Kidney tubule cell (primary cell): ENCODE results near the gene MSL3B.
"Not testable (repeated sequence)": the region's sequence is repeated elsewhere in the genome, so short reads cannot be mapped to it uniquely, and the experiment has no call there.

Source experiments
- DNase-seq: peaks from one replicate; pipeline ENCODE4 v3.0.0-alpha.2; 2018; ENCODE audit warnings: low spot score

Gene MSL3B

DNA sequence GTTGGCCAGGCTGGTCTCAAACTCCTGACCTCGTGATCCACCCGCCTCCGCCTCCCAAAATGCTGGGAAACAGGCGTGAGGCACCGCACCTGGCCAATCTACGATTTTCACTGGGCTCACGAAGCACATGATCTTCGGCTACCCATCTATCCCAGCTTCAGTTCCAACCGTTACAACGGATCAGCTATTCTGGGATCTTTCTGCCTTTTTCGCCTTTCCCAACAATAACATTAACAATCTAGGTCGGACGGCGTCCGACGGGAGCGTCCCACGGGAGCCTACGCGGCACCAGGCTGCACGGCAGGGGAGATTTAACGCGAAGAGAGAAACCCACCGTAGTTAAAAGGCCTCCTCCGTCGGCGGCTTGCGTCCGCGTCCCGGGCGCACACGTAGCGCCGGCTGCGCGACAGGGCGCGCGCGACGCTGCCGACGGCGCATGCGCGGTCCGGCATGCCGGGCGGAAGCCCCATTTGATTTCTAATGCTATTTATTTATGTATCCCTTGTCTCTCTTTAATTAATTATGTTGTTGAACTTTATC is at the start of gene MSL3B:
Gene MSL3B, minus strand, starts transcription at position 394 of the 540 bp plus-strand sequence.
- peak; percentile 58 for DNase-seq

DNA sequence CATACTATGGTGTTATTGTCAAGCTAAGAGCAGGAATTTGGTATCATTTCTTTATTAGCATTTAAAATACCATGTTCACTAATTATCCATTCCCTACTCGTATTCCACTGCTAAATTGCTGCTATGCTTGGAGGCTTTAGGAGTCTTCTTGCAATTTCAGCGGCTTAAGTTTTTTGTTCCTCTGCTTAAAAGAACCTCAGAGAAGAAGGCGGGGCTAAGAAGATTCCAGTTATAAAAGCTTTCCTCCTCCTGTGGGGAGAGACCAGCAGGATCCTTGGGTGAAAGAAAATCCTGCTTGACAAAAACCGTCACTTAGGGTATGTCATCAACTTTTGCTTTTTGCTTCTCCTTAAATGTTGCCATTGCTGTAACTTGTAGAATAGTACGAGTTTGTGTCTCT is 48.9 kb upstream of the MSL3B start, which contains the start of gene TRPM8:
Gene TRPM8, plus strand, starts transcription at position 258 of the 400 bp plus-strand sequence. CDS start 9,165 bp downstream, outside the sequence.
- DNase-seq: no peak

DNA sequence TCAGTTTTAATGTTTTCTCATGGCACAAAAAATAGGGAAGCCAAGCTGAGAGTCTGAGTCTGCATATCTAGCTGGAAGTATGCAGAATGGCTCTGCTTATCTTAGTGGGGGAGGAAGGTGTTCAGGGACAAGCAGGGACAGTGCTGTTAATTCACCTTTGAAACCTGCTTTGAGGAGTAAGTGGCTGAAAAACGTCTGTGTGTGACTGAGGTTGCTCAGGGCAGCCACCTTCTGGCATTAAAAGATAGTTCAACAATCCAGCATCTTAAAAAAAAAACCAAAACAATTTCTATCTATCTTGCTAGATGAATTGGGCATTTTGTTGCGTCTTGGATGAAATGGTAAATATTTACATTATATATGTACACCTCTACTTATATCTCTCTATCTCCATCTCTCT is 46.9 kb upstream of the MSL3B start:
- DNase-seq: no peak

DNA sequence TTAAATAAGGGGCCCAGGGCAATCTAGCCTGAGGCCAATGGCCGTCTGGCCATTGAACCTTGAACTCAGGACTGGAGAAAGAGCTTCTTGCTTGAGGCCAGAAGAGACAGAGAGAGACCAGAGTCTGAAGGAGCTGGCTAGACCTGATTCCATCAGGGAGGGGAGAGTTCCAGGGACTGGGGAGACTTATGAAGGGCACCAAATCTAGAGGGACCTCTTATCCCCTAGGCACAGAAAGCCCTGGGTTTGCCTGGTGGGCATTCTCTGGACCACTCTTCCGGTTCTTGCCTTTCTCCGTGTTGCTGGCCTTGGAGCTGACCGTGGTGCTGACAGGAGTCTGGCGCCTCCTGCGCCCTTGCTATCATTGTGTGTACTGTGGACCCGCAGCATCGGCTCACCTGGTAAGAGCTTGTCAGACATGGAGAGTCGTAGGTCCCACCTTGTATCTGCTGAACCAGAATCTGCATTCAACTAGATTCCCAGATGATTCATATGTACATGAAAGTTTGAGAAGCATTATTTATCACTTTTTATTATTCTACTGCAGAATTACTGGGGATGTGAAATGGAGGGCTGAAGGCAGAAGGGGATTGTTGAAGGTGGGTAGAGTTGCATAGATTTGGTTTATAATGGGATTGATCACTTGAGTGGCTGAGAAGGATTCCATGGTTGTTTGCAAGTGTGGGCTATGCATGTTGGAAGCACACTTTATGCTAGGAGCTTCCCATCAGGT is 44.7 kb upstream of the MSL3B start:
- DNase-seq: peak; percentile 48

DNA sequence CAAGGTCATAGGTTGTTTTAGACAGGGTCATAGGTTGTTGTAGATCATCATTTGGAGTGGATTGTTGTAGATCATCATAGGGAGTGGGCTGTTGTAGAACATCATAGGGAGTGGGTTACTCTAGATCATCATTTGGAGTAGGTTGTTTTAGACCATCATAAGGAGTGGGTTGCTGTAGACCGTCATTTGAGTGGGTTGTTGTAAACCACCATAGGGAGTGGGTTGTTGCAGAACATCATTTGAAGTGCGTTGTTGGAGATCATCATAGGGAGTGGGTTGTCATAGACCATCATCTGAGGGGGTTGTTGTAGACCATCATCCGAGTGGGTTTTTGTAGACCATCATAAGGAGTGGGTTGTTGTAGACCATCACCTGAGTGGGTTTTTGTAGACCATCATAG is 39.4 kb upstream of the MSL3B start:
- no peak for DNase-seq

DNA sequence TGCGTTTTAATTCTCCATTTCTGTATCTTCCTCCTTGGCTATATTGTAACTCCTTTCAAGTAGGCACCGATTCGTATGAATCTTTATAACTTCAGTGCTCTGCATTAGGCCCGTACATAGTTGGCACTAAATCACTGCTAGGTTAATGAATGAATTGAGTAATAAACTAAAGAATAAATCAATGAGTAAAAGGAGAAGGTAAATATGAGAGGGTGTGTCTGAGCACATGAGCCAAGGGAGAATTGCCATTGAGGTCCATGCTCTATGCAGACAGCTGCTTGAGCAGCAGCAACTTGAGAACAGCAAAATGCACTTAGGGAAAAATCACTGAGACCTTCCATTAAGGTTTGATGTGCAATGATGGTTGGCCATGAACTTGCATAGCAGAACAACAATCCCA is 37.8 kb upstream of the MSL3B start:
- no peak for DNase-seq

DNA sequence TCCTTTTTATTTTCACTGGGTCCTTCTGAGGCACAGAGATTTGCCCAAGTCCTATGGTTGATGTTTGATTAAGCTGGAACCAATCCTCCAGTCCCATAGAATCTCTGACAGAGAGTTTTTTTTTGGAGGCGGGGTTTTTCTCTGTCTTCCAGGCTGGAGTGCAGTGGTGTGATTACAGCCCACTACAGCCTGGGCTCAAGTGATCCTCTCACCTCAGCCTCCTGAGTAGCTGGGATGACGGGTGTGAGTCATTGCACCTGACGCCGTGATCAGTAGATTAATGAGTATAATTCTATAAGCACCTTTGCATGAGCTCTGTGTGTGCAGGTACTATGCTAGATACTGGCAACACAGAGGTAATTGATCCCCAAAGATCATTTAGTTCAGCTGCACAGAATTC is 33.7 kb upstream of the MSL3B start:
- no peak for DNase-seq

DNA sequence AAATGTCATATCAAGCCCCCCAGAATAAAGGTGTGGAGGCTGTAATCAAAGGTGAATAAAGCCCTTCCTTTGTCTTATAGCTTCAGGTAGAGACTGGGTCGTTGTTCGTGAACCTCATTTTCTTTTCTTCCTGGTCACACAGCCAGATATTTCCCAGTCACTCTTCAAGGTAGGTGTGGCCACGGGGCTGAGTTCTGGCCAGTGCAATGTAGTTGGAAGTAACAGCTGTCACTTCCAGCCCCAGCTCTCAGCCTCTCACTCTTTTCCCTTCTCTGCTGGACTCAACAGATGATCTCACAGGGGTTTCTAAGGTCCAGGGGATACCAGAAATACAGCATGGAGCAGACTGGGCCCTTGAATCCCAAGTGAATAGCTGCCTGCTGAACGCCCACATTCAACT is 33.2 kb upstream of the MSL3B start:
- DNase-seq: no peak

DNA sequence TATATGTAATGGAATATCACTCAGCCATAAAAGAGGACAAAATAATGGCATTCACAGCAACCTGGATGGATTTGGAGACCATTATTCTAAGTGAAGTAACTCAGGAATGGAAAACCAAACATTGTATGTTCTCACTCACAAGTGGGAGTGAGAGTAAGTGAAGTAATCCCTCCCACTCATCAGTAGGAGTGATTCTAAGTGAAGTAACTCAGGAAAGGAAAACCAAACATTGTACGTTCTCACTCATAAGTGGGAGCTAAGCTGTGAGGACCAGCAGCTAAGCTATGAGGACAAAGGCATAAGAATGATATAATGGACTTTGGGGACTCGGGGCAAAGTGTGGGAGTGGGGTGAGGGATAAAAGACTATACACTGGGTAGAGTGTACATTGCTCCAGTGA is 28.1 kb upstream of the MSL3B start:
- not testable (repeated sequence) for DNase-seq

DNA sequence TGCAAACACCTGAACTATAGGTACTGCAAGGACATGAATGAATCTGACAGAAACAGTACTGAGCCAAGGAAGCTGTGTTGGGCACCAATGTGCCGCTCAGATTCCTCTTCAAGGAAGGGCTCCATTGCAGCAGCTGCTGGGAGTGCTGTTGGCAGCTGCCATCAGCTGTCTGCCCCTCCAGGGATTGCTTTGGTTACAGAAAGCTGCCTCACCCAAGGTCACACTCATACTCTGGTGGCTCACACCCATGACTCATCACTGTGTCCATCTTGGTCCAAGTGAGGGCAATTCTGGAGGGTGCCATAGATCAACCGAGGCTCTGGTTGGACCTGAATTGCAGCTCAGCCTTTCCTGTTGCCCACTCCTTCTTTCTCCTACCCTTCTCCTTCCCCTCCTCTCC is 24.6 kb upstream of the MSL3B start:
- peak; percentile 6 for DNase-seq

DNA sequence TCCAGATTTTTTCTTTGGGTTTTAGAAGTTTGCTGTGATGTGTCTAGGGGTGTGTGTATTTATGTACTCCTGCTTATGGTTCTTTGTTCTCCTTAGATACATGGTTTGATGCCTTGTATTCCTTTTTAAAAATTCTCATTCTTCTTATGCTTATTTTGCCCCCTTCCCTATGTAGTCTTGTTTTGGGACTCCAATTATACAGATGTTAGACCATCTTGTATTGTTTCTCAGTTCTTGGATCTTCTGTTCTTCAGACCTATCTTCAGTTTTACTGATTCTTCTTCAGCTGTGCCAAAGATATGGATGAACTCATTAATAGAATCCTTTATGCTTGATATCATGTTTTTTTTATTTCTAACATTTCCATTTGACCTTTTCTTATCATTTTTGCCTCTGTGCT is 14.2 kb upstream of the MSL3B start:
- no peak for DNase-seq

DNA sequence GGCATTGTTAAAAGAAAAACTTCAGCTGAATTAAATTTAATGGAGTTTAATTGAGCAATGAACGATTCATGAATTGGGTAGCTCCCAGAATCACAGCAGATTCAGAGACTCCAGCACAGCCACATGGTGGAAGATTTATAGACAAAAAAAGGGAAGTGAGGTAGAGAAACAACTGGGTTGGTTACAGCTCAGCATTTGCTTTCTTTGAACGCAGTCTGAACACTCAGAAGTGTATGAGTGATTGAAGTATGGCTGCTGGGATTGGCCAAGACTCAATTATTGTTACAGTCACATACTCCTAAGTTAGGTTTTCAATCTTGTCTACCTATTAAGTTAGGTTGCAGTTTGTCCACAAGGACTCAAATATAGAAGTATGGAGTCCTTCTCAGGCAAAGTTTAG is 3.9 kb upstream of the MSL3B start:
- DNase-seq: not testable (repeated sequence)

DNA sequence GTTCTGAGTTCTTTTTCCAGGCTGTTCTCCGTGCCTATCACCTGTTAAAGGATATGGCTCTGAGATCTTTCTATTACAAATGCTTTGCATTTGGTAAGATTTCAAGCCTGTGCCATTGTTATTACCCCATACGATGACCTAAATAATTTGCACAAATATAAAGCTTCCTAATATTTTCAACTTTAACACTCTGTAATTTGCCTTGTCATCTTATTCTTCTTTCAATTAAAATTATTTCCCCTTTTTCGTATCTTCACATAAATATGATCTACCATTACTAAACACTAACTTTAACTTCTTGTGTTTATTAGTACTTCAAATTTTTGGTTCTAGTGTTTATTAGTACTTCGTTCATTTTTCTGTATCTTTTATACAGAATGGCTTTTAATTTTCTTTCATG is 3.2 kb upstream of the MSL3B start:
- no peak for DNase-seq

DNA sequence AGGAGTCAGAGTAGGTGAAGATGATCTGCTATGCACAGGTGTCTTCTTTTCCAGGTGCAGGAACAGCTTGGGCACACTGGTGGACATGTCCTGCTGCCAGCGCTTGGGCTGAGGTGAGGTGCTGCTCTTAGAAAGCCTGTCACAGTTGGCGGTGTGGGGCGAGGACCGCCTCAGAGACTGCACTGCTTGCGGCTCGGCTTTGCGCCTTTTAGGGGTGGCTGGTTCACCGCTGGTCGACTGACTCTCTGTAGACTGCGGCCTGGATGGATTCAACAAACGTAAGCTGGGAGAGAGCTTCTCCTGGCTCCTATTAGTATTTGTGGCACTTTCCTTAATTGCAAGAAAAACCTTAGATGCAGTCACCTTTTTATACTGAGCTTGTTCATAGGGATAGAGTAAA is 1.7 kb downstream of the MSL3B start:
- DNase-seq: no peak

DNA sequence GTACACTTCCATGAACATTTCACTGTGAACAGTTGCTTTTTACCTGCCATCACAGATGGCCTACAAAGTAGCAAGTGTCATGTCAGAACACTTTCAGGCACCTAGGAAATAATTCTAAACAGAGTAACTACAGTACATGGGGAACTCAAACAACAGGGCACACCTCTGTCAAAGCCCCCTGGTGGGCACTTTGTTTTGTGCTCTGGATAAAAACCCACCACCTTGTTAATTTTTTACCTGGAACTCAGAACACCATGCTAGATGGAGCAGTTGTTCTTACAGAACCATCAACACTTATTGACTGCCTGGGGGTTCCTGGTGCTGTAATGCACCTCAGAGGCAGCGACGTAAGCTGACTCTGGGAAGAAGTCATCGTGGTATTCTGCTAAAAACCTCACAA is 2.3 kb downstream of the MSL3B start:
- DNase-seq: no peak

DNA sequence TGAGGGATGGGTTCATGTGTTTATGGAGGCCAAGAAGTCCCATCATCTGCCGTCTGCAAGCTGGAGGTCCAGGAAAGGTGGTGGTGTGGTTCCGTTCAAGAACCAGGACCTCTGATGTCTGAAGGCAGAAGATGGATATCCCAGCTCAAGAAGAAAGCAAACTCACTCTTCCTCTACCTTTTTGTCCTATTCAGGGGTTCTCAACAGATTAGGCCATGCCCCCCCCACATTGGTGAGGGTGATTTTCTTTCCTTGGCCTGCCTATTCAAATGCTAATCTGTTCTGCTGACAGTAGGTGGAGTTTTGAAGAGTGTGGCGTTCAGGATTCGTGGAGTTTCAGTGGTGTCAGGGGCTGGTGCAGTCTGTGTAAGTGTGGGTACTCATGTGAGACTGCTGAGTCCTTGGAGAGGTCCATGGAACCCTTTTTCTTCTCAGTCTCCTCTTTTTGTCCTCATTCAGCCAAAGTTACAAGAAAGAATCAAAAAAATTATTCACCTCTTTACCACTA is 5.9 kb downstream of the MSL3B start:
- DNase-seq: no peak

DNA sequence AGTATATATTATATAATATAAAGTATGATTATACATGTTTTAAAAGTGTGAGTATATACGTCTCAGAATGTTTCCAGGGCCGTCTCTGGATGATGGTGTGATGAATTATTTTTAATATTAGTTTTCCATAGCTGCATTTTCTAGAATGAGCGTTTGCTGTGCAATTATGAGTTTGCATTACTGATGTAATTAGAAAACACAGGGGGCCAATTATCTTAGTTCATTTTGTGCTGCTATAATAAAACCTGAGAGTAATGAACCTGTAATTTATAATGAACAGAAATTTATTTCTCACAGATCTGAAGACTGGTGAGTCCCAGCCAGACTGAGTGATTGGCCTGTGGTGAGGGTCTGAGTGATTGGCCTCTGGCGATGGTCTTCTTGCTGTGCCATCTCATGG is 9.9 kb downstream of the MSL3B start:
- no peak for DNase-seq

DNA sequence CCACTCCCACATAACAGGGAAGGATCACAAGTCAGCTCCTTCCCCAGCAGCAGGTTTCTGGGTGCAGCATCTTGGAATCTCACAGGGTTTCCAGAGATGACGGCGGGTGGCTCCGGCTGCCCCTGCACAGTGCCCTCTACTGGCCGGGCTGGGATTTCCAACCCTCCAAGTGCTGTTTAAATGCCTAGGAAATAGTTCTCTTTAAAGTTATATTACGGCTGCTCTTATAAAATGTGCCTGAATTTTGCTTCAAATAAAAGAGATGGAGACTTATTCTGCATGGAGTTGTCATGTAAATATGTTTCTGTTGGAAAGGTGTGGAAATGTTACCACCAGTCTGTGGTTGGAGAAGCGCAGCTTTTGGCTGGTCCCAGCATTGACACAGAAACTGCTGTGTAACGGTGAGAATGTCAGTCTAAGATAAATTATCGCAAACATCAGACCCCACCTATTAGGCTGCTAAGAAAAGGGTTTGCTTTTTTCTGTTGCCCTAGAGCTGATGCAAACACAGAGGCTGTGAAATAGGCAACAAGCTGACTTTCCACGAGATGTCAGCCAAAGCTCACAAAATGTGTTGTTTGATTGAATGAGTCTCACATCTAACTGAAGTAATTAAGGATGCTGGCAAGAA is 10.6 kb downstream of the MSL3B start:
- peak; percentile 49 for DNase-seq

DNA sequence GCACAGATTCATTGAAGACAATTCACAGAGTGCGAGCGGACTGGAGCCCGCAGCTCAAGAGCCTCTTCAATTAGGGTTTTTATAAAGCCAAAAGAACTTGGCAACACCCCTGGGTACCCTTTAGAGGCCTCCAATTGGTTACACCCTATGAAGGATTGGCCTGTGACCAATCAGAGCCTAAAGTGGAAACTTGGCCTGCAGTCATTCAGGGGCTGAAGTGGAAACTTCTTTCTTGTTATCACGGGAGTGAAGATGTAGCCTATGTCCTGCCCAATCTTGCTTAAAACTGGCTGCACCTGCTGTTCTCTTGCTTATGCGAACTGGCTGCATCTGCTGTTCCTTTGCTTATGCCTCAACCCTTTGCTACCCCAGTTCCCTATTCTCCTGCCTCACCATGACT is 12.0 kb downstream of the MSL3B start:
- DNase-seq: no peak

DNA sequence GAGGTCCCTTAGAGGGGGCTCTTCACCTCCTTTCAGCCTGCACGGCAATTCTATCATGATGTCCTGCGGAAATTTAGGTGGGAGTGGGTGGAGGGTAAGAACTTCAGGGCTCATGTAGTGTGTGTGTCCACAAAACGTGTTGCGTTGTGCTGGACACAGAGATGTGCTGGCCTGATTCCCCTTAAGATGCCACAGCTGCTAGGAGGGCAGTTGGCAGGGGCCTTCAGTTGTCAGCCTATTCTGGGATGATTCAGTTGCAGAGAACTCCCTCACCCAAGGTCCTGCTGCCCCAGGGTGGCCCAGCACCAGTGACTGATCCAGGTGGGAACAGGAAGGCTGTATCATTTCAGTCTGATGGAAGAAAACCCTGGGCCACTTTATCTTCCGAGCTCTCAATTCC is 12.8 kb downstream of the MSL3B start:
- no peak for DNase-seq

DNA sequence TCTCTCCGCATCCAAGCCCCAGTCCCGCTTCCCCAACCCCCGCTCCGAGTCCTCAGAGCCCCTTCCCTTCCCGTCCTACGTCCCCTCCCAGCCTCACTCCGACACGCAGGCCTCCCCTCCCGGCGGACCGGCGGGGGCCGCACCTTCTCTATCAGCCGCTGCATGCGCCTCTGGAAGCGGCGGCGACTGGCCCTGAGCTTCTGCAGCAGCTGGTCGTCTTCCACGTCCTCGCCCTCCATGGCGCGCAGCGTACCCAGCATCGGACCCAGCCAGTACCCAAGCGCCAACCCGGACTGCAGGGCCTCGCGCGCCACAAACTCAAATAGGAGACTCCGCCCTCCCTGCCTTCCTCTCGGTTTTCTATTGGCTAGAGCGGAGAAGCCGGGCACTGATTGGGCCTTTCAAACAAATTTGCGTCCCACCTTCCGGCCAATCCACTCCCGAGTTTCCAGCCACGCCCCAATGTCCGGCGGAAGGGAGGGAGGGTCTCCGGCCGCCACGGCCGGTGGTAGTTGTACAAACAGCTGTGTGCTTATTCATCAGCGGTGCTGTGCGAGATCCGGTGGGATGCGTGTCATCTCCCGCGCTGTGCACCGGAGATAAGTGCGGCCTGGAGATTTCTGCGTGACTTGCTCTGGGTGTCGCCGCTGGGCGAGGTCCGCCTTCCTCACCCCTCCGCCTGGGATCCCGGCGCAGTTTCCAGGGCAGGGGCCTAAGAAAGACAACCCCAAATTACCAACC is 13.8 kb downstream of the MSL3B start, which contains the start of gene HJURP:
Gene HJURP, minus strand, starts transcription at position 295 of the 741 bp plus-strand sequence. Its CDS starts 35 bp downstream, at position 260.
- peak; percentile 97 for DNase-seq

DNA sequence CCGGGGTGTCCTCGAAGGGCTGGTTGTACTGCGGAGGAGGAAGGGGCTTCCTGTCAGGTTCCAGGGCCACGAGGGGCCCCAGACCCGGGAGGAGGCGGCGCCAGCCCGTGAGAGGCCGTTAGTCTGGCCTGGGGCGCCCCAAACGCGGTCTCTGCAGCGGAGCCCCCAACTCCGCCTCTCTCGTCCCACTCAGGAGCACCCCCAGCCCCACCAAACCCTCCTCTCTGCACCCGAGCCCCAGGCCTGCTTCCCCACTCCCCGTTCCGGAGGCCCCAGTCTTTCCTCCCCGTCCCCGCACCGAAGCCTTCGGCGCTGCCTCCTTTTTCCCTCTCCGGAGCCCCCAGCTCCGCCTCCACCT is 14.3 kb downstream of the MSL3B start:
- no peak for DNase-seq

DNA sequence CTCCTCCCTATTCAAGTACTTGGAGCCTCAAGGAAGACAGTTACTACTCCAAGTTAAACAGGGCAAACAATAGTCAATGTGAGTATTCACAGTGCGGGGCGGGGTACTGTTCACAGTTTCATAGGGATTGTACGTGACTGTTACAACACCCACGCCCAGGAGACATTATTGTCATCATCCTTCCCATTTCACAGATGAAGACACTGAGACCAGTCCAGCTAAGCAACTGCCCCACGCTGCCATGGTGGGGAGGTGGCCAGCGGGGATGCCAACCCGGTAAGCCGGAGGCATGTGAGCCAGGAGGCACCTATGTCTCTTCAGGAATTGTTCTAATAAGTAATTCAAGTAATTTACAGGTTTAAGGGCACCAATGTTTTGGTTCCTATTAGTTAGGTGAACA is 14.8 kb downstream of the MSL3B start:
- peak; percentile 19 for DNase-seq
